ENCODE data around the gene NSG2.

NSG2 gene

DNA sequence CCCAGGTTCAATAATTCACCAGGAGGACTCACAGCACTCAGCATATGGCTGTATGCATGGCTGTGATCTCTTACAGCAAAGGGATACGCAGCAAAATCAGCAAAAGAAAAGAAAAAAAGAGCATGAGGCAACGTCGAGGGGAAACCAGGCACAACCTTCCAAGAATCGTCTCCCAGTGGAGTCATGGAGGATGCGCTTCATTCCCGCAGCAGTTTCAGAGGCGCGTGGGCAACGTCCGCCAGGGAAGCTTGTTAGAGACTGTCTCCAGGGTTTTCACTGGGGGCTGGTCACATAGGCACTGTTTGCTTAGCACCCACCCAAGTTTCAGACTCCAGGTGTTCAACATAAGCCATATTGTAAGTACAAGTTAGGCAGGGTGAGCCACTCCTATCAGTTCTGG, 44.6 kb downstream of the NSG2 start:
- no peak for DNase-seq (ENCODE audit: low read depth, low spot score)
- ChIA-PET CTCF (no interaction called here), POLR2A (no interaction called here)
- H3K4me3 ChIP-seq (ENCODE audit: low read depth, low read length) = no peak overlapping the region
- TF ChIP-seq, protein P1, sequence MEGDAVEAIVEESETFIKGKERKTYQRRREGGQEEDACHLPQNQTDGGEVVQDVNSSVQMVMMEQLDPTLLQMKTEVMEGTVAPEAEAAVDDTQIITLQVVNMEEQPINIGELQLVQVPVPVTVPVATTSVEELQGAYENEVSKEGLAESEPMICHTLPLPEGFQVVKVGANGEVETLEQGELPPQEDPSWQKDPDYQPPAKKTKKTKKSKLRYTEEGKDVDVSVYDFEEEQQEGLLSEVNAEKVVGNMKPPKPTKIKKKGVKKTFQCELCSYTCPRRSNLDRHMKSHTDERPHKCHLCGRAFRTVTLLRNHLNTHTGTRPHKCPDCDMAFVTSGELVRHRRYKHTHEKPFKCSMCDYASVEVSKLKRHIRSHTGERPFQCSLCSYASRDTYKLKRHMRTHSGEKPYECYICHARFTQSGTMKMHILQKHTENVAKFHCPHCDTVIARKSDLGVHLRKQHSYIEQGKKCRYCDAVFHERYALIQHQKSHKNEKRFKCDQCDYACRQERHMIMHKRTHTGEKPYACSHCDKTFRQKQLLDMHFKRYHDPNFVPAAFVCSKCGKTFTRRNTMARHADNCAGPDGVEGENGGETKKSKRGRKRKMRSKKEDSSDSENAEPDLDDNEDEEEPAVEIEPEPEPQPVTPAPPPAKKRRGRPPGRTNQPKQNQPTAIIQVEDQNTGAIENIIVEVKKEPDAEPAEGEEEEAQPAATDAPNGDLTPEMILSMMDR (IDR thresholded peaks at IDR 0.05; ENCODE audit: insufficient read depth, low read length, missing control alignments) = no peak

DNA sequence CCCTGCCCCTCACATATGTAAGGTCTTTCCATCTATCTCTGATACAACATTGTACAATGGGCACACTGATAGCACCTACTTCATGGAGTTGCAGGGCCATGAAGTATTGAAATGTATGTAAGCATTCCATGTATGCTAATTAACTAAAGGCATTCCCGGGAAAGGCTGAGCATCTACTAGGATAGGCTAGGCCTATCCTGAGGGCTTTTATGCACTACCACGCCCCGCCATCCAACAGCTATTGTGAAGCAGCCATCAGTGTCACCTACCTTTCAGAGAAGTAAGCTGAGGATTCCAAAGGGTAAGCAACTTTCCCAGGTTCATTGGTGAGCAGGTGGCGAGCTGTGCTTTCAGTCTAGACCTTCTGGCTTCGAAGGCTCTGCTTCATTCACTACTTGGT, 47.6 kb downstream of the NSG2 start:
- TF ChIP-seq, protein P1 (IDR thresholded peaks at IDR 0.05; ENCODE audit: insufficient read depth, low read length, missing control alignments) = no peak
- ChIA-PET CTCF (no interaction called here), POLR2A (no interaction called here)
- no peak overlapping the region for H3K4me3 ChIP-seq (ENCODE audit: low read depth, low read length)
- no peak for DNase-seq (ENCODE audit: low read depth, low spot score)

DNA sequence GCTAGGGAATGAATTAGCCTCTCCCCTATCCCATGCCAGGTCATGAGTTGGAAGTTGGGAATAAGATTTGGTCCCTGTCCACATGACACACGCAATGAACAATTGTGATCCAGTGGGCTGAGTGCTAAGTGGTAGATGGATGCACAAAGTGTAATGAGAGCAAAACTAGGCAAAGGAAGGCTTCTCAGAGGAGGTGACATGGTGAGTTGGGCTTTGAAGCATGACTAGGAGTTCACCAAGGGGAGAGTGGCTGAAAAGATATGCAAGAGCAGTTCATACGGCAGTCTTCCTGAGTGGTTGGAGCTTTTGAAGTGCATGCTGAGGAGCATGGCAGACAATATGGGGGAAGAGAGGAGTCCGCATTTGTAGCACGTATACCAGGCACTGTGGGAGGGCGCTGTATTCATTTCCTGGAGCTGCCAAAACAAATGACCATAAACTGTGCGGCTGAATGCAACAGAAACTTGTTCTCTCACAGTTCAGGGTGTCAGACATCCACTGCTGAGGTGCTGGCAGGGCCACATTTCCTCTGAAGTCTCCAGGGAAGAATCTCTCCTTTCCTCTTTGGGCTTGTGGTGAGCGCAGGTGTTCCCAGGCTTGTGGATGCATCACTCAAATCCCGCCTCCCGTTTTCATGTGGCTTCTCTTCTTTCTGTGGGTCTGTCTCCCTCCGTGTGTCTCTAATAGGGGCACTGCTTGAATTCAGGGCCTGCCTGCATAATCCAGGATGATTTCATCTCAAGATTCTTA, 49.5 kb downstream of the NSG2 start:
- no peak overlapping the region for H3K4me3 ChIP-seq (ENCODE audit: low read depth, low read length)
- ChIA-PET CTCF (interaction anchor here (1.3 kb wide), 1 partner anchor 217 kb away, joined by 4 read pairs; no protein-coding TSS in a partner anchor), POLR2A (no interaction called here)
- DNase-seq (ENCODE audit: low read depth, low spot score) = no peak
- TF ChIP-seq, protein P1 (IDR thresholded peaks at IDR 0.05; ENCODE audit: insufficient read depth, low read length, missing control alignments) = no peak

DNA sequence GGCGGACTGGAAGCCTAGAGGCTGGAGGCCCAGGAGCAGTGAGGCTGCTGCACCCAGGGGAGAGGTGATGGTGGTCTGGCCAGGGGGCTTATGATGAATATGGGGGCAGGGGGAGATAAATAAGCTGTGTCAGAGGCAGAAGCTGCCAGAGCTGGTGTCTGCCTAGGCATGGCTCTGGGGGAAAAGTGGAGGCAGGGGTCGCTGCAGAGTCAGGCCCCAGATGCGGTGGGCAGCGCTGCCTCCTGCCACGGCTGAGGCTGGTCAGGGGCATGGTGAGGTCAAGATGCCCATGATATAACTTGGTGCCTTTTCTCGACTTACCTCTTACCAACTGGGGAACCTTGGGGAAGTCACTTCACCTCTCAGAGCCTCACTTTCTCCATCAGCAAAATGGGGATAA, 51.1 kb downstream of the NSG2 start:
- ChIA-PET POLR2A (no interaction called here), CTCF (interaction anchor here (0.6 to 1.3 kb wide), 2 partner anchors 30 to 215 kb away, joined by 4 read pairs; no protein-coding TSS in a partner anchor)
- TF ChIP-seq, protein P1 (IDR thresholded peaks at IDR 0.05; ENCODE audit: insufficient read depth, low read length, missing control alignments) = no peak
- no peak overlapping the region for H3K4me3 ChIP-seq (ENCODE audit: low read depth, low read length)
- DNase-seq (ENCODE audit: low read depth, low spot score) = no peak

DNA sequence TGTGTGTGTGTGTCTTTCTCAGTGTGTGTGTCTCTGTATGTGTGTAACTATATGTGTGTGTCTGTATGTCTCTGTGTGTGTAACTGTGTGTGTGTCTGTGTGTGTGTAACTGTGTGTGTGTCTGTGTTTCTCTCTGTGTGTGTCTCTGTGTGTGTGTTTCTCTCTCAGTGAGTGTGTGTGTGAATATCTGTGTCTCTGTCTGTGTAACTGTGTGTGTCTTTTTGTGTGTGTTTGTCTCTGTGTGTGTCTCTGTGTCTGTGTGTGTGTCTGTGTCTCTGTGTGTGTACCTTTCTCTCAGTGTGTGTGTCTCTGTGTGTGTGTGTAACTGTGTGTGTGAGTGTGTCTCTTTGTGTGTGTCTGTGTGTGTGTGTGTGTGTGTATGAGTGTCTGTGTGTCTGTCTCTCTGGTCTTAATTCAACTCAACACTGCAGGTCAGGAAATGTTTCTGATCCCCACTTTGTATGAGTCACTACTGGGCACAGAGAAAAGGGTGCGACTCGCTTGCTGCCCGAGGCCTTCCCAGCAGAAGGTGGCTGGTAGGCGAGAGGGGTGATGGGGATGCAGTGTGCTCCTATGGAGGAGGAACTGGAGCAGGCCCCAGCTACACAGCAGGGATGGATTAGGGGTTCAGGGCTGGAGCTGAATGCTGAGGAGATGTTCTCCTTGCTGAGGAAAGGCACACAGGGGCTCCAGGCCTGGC, 52.1 kb downstream of the NSG2 start:
- H3K4me3 ChIP-seq (ENCODE audit: low read depth, low read length) = no peak overlapping the region
- TF ChIP-seq, protein P1 (IDR thresholded peaks at IDR 0.05; ENCODE audit: insufficient read depth, low read length, missing control alignments) = no peak
- POLR2A ChIA-PET = no interaction called here
- no peak for DNase-seq (ENCODE audit: low read depth, low spot score)
- CTCF ChIA-PET = no interaction called here

DNA sequence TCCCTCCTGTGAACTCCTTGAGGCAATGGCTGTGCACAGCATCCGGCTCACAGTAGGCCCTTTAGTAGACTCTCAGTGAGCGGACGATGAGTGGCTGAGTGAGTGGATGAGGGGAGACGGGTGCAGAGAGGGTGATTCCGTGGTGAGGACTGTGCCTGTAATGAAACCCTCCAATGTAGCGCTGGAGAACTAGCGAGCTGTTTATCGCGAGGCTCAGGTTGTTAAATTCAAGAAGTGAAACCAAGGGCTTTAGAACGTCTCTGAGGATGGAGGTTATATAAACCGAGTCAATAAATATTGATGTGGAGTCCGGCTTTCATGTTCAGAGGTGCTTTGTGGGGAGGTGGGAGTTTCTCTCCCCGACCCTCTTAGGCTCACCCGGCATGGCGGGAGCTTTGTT, 53.2 kb downstream of the NSG2 start:
- ChIA-PET CTCF (no interaction called here), POLR2A (no interaction called here)
- TF ChIP-seq, protein P1 (IDR thresholded peaks at IDR 0.05; ENCODE audit: insufficient read depth, low read length, missing control alignments) = no peak
- DNase-seq (ENCODE audit: low read depth, low spot score) = no peak
- no peak overlapping the region for H3K4me3 ChIP-seq (ENCODE audit: low read depth, low read length)

Measured in AG04449 (cell line).